Type B pancreatic cell (in vitro differentiated cells): ENCODE data around the gene LCP1. TPM values are rescaled to one million over a fixed set of nuclear protein-coding genes. Genes with fewer than 3 reads are reported as not detected.
A peak's percentile ranks its signal among the peaks of the same experiment; 100 is the strongest.

Experiments used
- DNase-seq: peaks from one replicate; pipeline ENCODE4 v3.0.0; 2021; ENCODE audit warnings: mixed read lengths; ENCODE audit not compliant: unreplicated experiment; ENCODE audit errors: extremely low spot score
- H3K27ac Mint-ChIP-seq: 2 replicates; pipeline ENCODE4 v1.8.0; 2021; ENCODE audit warnings: mild to moderate bottlenecking, mixed read lengths
- H3K27me3 Mint-ChIP-seq: 2 replicates; pipeline ENCODE4 v1.8.0; 2021; ENCODE audit warnings: mixed read lengths
- H3K36me3 Mint-ChIP-seq: 2 replicates; pipeline ENCODE4 v1.8.0; 2021; ENCODE audit warnings: mixed read lengths
- H3K4me1 Mint-ChIP-seq: one replicate; pipeline ENCODE4 v1.8.0; 2021; ENCODE audit warnings: mixed read lengths; ENCODE audit not compliant: unreplicated experiment
- H3K4me3 Mint-ChIP-seq: 2 replicates; pipeline ENCODE4 v1.8.0; 2021; ENCODE audit warnings: mild to moderate bottlenecking, mixed read lengths
- H3K9me3 Mint-ChIP-seq: 2 replicates; pipeline ENCODE4 v1.8.0; 2021; ENCODE audit warnings: mixed read lengths
- CTCF ChIP-seq: fragments of 200-600 bp; sonication (generic); conservative IDR thresholded peaks from 2 replicates; pipeline ENCODE4 v1.5.0; 2021; ENCODE audit warnings: antibody characterized with exemption, mild to moderate bottlenecking
- total RNA-seq: library from RNA; stranded (reverse); gene quantifications from 2 replicates; pipeline ENCODE4 v1.2.1, GENCODE V29; 2021; ENCODE audit warnings: low replicate concordance

Gene LCP1
- total RNA-seq, 1 donor from 2014 or later, result 43.3 TPM

GRCh38 chr13:46179969-46180763 lies 1.8 kb downstream of the LCP1 start:
- Mint-ChIP-seq H3K4me1 (peaks cover 18% of the 10 kb centered on the region), H3K27me3 (no peaks in the 10 kb centered on the region), H3K9me3 (peaks cover 1% of the 10 kb centered on the region), H3K4me3 (peak overlapping the region; percentile 81), H3K27ac (peak overlapping the region; percentile 55), H3K36me3 (peaks cover 4% of the 10 kb centered on the region)
- no peak for DNase-seq
- no peak for TF ChIP-seq CTCF

GRCh38 chr13:46179491-46179908 lies 2.5 kb downstream of the LCP1 start:
- Mint-ChIP-seq H3K9me3 (no peaks in the 10 kb centered on the region), H3K27me3 (no peaks in the 10 kb centered on the region), H3K4me3 (peak overlapping the region; percentile 82), H3K36me3 (peaks cover 4% of the 10 kb centered on the region), H3K27ac (peak overlapping the region; percentile 56), H3K4me1 (peaks cover 18% of the 10 kb centered on the region)
- no peak for TF ChIP-seq CTCF
- no peak for DNase-seq

- H3K9me3 Mint-ChIP-seq, result no peaks in the 10 kb centered on the region
- H3K4me3 Mint-ChIP-seq, result no peak overlapping the region
- H3K4me1 Mint-ChIP-seq, result peaks cover 18% of the 10 kb centered on the region
- no peak for DNase-seq
- peaks cover 4% of the 10 kb centered on the region for H3K36me3 Mint-ChIP-seq
- no peaks in the 10 kb centered on the region for H3K27me3 Mint-ChIP-seq
- no peak for TF ChIP-seq CTCF
- H3K27ac Mint-ChIP-seq, result peak overlapping the region; percentile 56
Observed at GRCh38 chr13:46178821-46179220, 3.2 kb downstream of the LCP1 start.

GRCh38 chr13:46178143-46178542 lies 3.8 kb downstream of the LCP1 start:
- TF ChIP-seq CTCF, result no peak
- Mint-ChIP-seq H3K9me3 (no peaks in the 10 kb centered on the region), H3K27me3 (no peaks in the 10 kb centered on the region), H3K27ac (no peak overlapping the region), H3K36me3 (peaks cover 4% of the 10 kb centered on the region), H3K4me1 (peaks cover 18% of the 10 kb centered on the region), H3K4me3 (peak overlapping the region; percentile 9)
- DNase-seq, result no peak

DNA sequence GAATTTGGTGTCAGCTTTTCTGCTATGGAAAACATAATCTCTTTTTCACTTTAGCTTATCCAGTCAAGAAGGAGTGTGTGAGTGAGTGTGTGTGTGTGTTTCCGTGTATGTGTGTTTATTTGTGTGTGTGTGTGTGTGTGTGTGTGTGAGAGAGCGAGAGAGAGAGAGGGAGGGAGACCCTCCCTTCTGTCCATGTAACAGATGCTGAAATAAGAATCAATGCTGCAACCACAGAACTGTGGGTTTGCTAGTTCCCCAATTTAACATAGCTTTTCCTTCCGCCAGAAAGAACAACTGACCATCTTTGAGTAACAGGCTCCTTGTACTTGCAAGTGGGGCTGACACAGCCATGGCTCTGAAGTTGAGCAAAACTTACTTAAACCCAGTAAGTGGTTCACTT lies 5.2 kb downstream of the LCP1 start:
- TF ChIP-seq CTCF, result no peak
- Mint-ChIP-seq H3K36me3 (peaks cover 4% of the 10 kb centered on the region), H3K27me3 (no peaks in the 10 kb centered on the region), H3K4me3 (peak overlapping the region; percentile 21), H3K27ac (no peak overlapping the region), H3K9me3 (no peaks in the 10 kb centered on the region), H3K4me1 (peaks cover 18% of the 10 kb centered on the region)
- DNase-seq, result no peak
